H1 (cell line): ENCODE data around the gene PHACTR2. TPM values are rescaled to one million over a fixed set of nuclear protein-coding genes. Genes with fewer than 3 reads are reported as not detected.

Experiments
- CTCF ChIA-PET: fragments of 300-600 bp; sonication (Branson Sonifier 250); formaldehyde crosslinking; loops from one replicate; lab custom pipeline; 2021; ENCODE audit not compliant: partially characterized antibody; lab: Charles Lee
- POLR2A ChIA-PET: fragments of 300-600 bp; sonication (Branson Sonifier 250); formaldehyde crosslinking; loops from one replicate; lab custom pipeline; 2021; ENCODE audit warnings: inconsistent platforms; ENCODE audit not compliant: partially characterized antibody; lab: Charles Lee
- DNase-seq, 2 experiments: peaks; one replicate each; pipeline versions ENCODE4 v3.0.0 to v3.0.0-alpha.2; 2010 to 2022; ENCODE audit warnings: low spot score in 2 of 2, low read depth in 1 of 2, mixed read lengths in 1 of 2
- FAIRE-seq: peaks from 2 replicates; lab custom pipeline; 2011; peaks lifted over from hg19 to GRCh38; lab: Jason Lieb, UNC
- H2AFZ ChIP-seq: 2 replicates; pipeline ENCODE4 v1.8.1; 2012; ENCODE audit warnings: low read length, inconsistent platforms
- H2AK5ac ChIP-seq: 2 replicates; pipeline ENCODE4 v1.6.1; 2013; ENCODE audit warnings: low read depth, low read length
- H2BK120ac ChIP-seq: replicated peaks from 2 replicates; pipeline ENCODE3; 2013; ENCODE audit warnings: low read depth, low read length, inconsistent platforms
- H2BK12ac ChIP-seq: 2 replicates; pipeline ENCODE4 v1.6.1; 2013; ENCODE audit warnings: low read depth, low read length
- H2BK15ac ChIP-seq: 2 replicates; pipeline ENCODE4 v1.6.1; 2013; ENCODE audit warnings: low read length
- H2BK20ac ChIP-seq: 2 replicates; pipeline ENCODE4 v1.6.1; 2013; ENCODE audit warnings: low read length
- H2BK5ac ChIP-seq: 2 replicates; pipeline ENCODE4 v1.6.1; 2013; ENCODE audit warnings: low read depth, low read length
- H3K14ac ChIP-seq: 2 replicates; pipeline ENCODE4 v1.6.1; 2013; ENCODE audit warnings: inconsistent platforms; ENCODE audit not compliant: insufficient read length
- H3K18ac ChIP-seq: 2 replicates; pipeline ENCODE4 v1.6.1; 2013; ENCODE audit warnings: low read length; ENCODE audit errors: extremely low read depth
- H3K23ac ChIP-seq: 2 replicates; pipeline ENCODE4 v1.6.1; 2013; ENCODE audit warnings: inconsistent platforms; ENCODE audit not compliant: insufficient read length
- H3K23me2 ChIP-seq: 2 replicates; pipeline ENCODE4 v1.6.1; 2013; ENCODE audit warnings: low read depth, low read length
- H3K27ac ChIP-seq: 2 replicates; pipeline ENCODE4 v1.6.1; 2011; ENCODE audit warnings: low read depth, low read length, inconsistent platforms
- H3K27me3 ChIP-seq, 4 experiments: replicated peaks in 1 of 4; 1 replicate in 1 of 4; 2 replicates in 3 of 4; pipeline versions ENCODE4 v1.6.1 to v1.8.1; 2011 to 2013; ENCODE audit warnings: low read length in 3 of 4, mild to moderate bottlenecking in 3 of 4, inconsistent platforms in 2 of 4, mixed read lengths in 2 of 4, moderate library complexity in 1 of 4; ENCODE audit not compliant: control insufficient read depth in 3 of 4, insufficient read depth in 3 of 4; ENCODE audit errors: extremely low read depth in 1 of 4
- H3K36me3 ChIP-seq, 4 experiments: 2 replicates each; pipeline versions ENCODE4 v1.6.1 to v1.8.1; 2011 to 2013; ENCODE audit warnings: mild to moderate bottlenecking in 4 of 4, low read length in 3 of 4, moderate library complexity in 2 of 4, control low read depth in 1 of 4, inconsistent platforms in 1 of 4; ENCODE audit not compliant: insufficient read depth in 4 of 4, control insufficient read depth in 2 of 4
- H3K4ac ChIP-seq: replicated peaks from 2 replicates; pipeline ENCODE3; 2013; ENCODE audit warnings: low read length, low read depth, mixed read lengths, inconsistent platforms; ENCODE audit not compliant: insufficient read length
- H3K4me1 ChIP-seq, 4 experiments: replicated peaks in 1 of 4; 1 replicate in 1 of 4; 2 replicates in 3 of 4; pipeline versions ENCODE4 v1.6.1 to v1.8.1; 2011 to 2013; ENCODE audit warnings: low read length in 3 of 4, inconsistent platforms in 2 of 4, mixed read lengths in 1 of 4; ENCODE audit not compliant: insufficient read depth in 4 of 4, control insufficient read depth in 3 of 4
- H3K4me2 ChIP-seq, 2 experiments: 2 replicates each; pipeline versions ENCODE4 v1.6.1 to v1.8.1; 2011 to 2013; ENCODE audit warnings: low read depth in 2 of 2, low read length in 2 of 2, control low read depth in 1 of 2, inconsistent platforms in 1 of 2, mild to moderate bottlenecking in 1 of 2; ENCODE audit not compliant: insufficient read depth in 1 of 2
- H3K4me3 ChIP-seq, 4 experiments: fragments of 200-600, 300-600 bp in 1 of 4; sonication (generic), shearing (Covaris generic), sonication (Bioruptor Twin) in 1 of 4; 2 replicates each; pipeline versions ENCODE4 v1.5.1 to v1.8.1; 2011 to 2016; ENCODE audit warnings: low read length in 4 of 4, low read depth in 3 of 4, control low read depth in 2 of 4, inconsistent platforms in 2 of 4, mild to moderate bottlenecking in 2 of 4, mixed read lengths in 1 of 4, moderate library complexity in 1 of 4; ENCODE audit not compliant: insufficient read depth in 2 of 4; ENCODE audit errors: extremely low read depth in 1 of 4
- H3K56ac ChIP-seq: replicated peaks from 2 replicates; pipeline ENCODE3; 2013; ENCODE audit warnings: low read depth, mild to moderate bottlenecking, mixed read lengths, low read length, inconsistent platforms; ENCODE audit not compliant: insufficient read length
- H3K79me1 ChIP-seq: 2 replicates; pipeline ENCODE4 v1.6.1; 2013; ENCODE audit warnings: low read depth, low read length, control low read depth
- H3K79me2 ChIP-seq, 2 experiments: 2 replicates each; pipeline versions ENCODE4 v1.6.1 to v1.8.1; 2012 to 2013; ENCODE audit warnings: low read length in 2 of 2, mild to moderate bottlenecking in 2 of 2, inconsistent platforms in 1 of 2; ENCODE audit not compliant: insufficient read depth in 2 of 2, control insufficient read depth in 1 of 2
- H3K9ac ChIP-seq, 4 experiments: replicated peaks in 1 of 4; 1 replicate in 1 of 4; 2 replicates in 3 of 4; pipeline versions ENCODE4 v1.6.1 to v1.8.1; 2011 to 2013; ENCODE audit warnings: low read depth in 3 of 4, low read length in 3 of 4, control low read depth in 2 of 4, mild to moderate bottlenecking in 2 of 4, moderate library complexity in 2 of 4, inconsistent platforms in 1 of 4; ENCODE audit errors: extremely low read depth in 1 of 4
- H3K9me3 ChIP-seq, 2 experiments: 2 replicates each; pipeline versions ENCODE4 v1.6.1 to v1.8.1; 2012 to 2013; ENCODE audit warnings: mild to moderate bottlenecking in 2 of 2, moderate library complexity in 2 of 2, control low read depth in 1 of 2, inconsistent platforms in 1 of 2, low read depth in 1 of 2, low read length in 1 of 2, mixed read lengths in 1 of 2; ENCODE audit not compliant: insufficient read depth in 2 of 2
- H4K20me1 ChIP-seq, 2 experiments: replicated peaks in 1 of 2; 2 replicates each; pipeline versions ENCODE3 to v1.8.1; 2011 to 2013; ENCODE audit warnings: inconsistent platforms in 2 of 2, low read length in 2 of 2, mild to moderate bottlenecking in 1 of 2; ENCODE audit not compliant: insufficient read depth in 2 of 2, control insufficient read depth in 1 of 2
- H4K5ac ChIP-seq: 2 replicates; pipeline ENCODE4 v1.6.1; 2013; ENCODE audit warnings: low read length, low read depth, mixed read lengths, inconsistent platforms; ENCODE audit not compliant: insufficient read length
- H4K8ac ChIP-seq: 2 replicates; pipeline ENCODE4 v1.8.0; 2013; ENCODE audit warnings: mild to moderate bottlenecking, moderate library complexity, low read length, inconsistent platforms; ENCODE audit not compliant: insufficient read depth; ENCODE audit errors: extremely low read depth
- H4K91ac ChIP-seq: replicated peaks from 2 replicates; pipeline ENCODE3; 2013; ENCODE audit warnings: low read length, mixed read lengths, inconsistent platforms; ENCODE audit not compliant: insufficient read length
- ASH2L ChIP-seq: fragments of 200-600, 300-600 bp; sonication (generic); IDR thresholded peaks from one replicate; pipeline ENCODE4 v1.7.1; 2017; ENCODE audit warnings: low read length
- ATF2 ChIP-seq: IDR thresholded peaks from 2 replicates; pipeline ENCODE4 v1.6.1; 2012; ENCODE audit warnings: low read length, inconsistent platforms
- BRCA1 ChIP-seq: IDR thresholded peaks from 2 replicates; pipeline ENCODE4 v1.6.1; 2012; ENCODE audit warnings: low read depth, low read length, improper control_type of control experiment
- JUN ChIP-seq: IDR thresholded peaks from 2 replicates; pipeline ENCODE4 v1.6.1; 2011; ENCODE audit warnings: low read depth, mild to moderate bottlenecking, improper control_type of control experiment, low read length
- POLR2A ChIP-seq, 2 experiments: IDR thresholded peaks; 1 replicate in 1 of 2; 2 replicates in 1 of 2; pipeline ENCODE4 v1.6.1; 2011; ENCODE audit warnings: low read depth in 2 of 2, low read length in 2 of 2, mild to moderate bottlenecking in 2 of 2; ENCODE audit errors: control extremely low read depth in 1 of 2
- POLR2AphosphoS5 ChIP-seq: IDR thresholded peaks from 2 replicates; pipeline ENCODE4 v1.6.1; 2011; ENCODE audit warnings: low read depth, low read length
- TAF1 ChIP-seq: IDR thresholded peaks from 2 replicates; pipeline ENCODE4 v1.6.1; 2011; ENCODE audit warnings: mild to moderate bottlenecking, low read depth, low read length
- WGBS, 2 experiments: shearing (Covaris generic) in 1 of 2; methylation state at CpG; one replicate each; pipeline versions ENCODE4 v1.1.6 to v1.1.7; 2013 to 2015; ENCODE audit warnings: low lambda C conversion rate in 2 of 2, mixed read lengths in 2 of 2, inconsistent platforms in 1 of 2, low coverage in 1 of 2, missing lambda C conversion rate in 1 of 2; ENCODE audit not compliant: insufficient replicate concordance in 2 of 2, insufficient coverage in 1 of 2, insufficient read length in 1 of 2; ENCODE audit errors: extremely low coverage in 1 of 2, missing lambda C conversion rate in 1 of 2; 5-methylcytosine and 5-hydroxymethylcytosine counted together
- polyA plus RNA-seq, 7 experiments: library from polyadenylated mRNA; depleted of rRNA in 3 of 7; stranded (reverse) in 5 of 7; unstranded in 2 of 7; fragments of >200 nt in 5 of 7; fragments of 200-250 nt in 2 of 7; gene quantifications; 1 replicate in 5 of 7; 2 replicates in 1 of 7; 4 replicates in 1 of 7; pipeline versions ENCODE4 v1.2.1 to v1.2.3, GENCODE V29; 2011 to 2013; ENCODE audit warnings: missing spikeins in 2 of 7, mixed read lengths in 2 of 7
- total RNA-seq: library from RNA; stranded (reverse); fragmentation: NEBNext Ultra II Directional; extraction: Animal tissue kit (Norgen Biotek cat#: 25700); gene quantifications from 2 replicates; pipeline ENCODE4 v1.2.1, GENCODE V29; 2021

The PHACTR2 gene
- total and polyA plus RNA-seq, 2 of the 8 experiments (the other 6 are each of a cell fraction or from before 2014, with no cell fraction given): 16.9 to 131 TPM

GRCh38 chr6:143733510-143733909 lies 55.7 kb downstream of the PHACTR2 start:
- no peak overlapping the region for H3K4me2 ChIP-seq
- H4K20me1 ChIP-seq: no peaks in the 10 kb centered on the region
- no peak overlapping the region for H2BK20ac ChIP-seq
- H4K5ac ChIP-seq: peak overlapping the region; percentile 43
- H3K36me3 ChIP-seq: no peaks in the 10 kb centered on the region; a peak in 2 of 8 replicates
- no peak overlapping the region for H3K14ac ChIP-seq
- H3K79me2 ChIP-seq: peaks cover 0 to 49% of the 10 kb centered on the region in 2 experiments; a peak in 2 of 4 replicates
- 100% methylated on average over 1 of the region's 1 CpG; no CpG with 5 or more reads in 1 of the 2 experiments for WGBS, 2 experiments
- H3K18ac ChIP-seq: no peak overlapping the region
- ChIA-PET CTCF (interaction anchor here (0.6 to 1.1 kb wide), 2 partner anchors 28 to 107 kb away, joined by 3 read pairs; no protein-coding TSS in a partner anchor), POLR2A (no interaction called here)
- no peak overlapping the region for H2BK120ac ChIP-seq
- no peak overlapping the region for H3K4me3 ChIP-seq
- no peak overlapping the region for H3K56ac ChIP-seq
- no peak overlapping the region for H3K4ac ChIP-seq
- no peak overlapping the region; the same call in 1 of the 2 replicates for H2AK5ac ChIP-seq
- no peaks in the 10 kb centered on the region for H3K79me1 ChIP-seq
- H4K8ac ChIP-seq: no peak overlapping the region
- H2BK5ac ChIP-seq: no peak overlapping the region
- H3K27me3 ChIP-seq: no peaks in the 10 kb centered on the region
- no peaks in the 10 kb centered on the region for H3K9me3 ChIP-seq
- H4K91ac ChIP-seq: no peak overlapping the region
- TF ChIP-seq JUN: no peak
- TF ChIP-seq ASH2L: no peak
- no peak for TF ChIP-seq POLR2AphosphoS5
- TF ChIP-seq BRCA1: no peak
- TF ChIP-seq ATF2: no peak
- no peak for TF ChIP-seq POLR2A (IDR thresholded peaks at IDR 0.05; ENCODE audit: control extremely low read depth in 1 of 2, low read depth in 2 of 2, low read length in 2 of 2)
- no peak for TF ChIP-seq TAF1
- DNase-seq (no peak), FAIRE-seq (no peak)
- H3K23me2 ChIP-seq: no peaks in the 10 kb centered on the region
- no peak overlapping the region for H3K9ac ChIP-seq
- peaks cover 0 to 13% (median 4%) of the 10 kb centered on the region in 4 experiments; a peak in 3 of 7 replicates for H3K4me1 ChIP-seq
- no peak overlapping the region for H2BK12ac ChIP-seq
- H3K27ac ChIP-seq: no peak overlapping the region
- H3K23ac ChIP-seq: no peak overlapping the region
- no peak overlapping the region for H2AFZ ChIP-seq
- H2BK15ac ChIP-seq: no peak overlapping the region
